Hepatocyte (in vitro differentiated cells): ENCODE measurements around the gene DAPK2. TPM values are rescaled to one million over a fixed set of nuclear protein-coding genes. Genes with fewer than 3 reads are reported as not detected.
"Not testable (repeated sequence)": the region's sequence is repeated elsewhere in the genome, so short reads cannot be mapped to it uniquely, and the experiment has no call there.

Experiments
- DNase-seq: peaks from one replicate; pipeline ENCODE4 v3.0.0-alpha.2; 2016; ENCODE audit warnings: low spot score
- H2AFZ ChIP-seq: fragments of 200-600 bp; sonication (generic); 2 replicates; pipeline ENCODE4 v1.6.0; 2016; ENCODE audit warnings: antibody characterized with exemption, mild to moderate bottlenecking
- H3K27ac ChIP-seq: fragments of 200-600 bp; sonication (generic); 2 replicates; pipeline ENCODE4 v1.5.1; 2016; ENCODE audit warnings: mild to moderate bottlenecking
- H3K27me3 ChIP-seq: fragments of 200-600 bp; sonication (generic); 2 replicates; pipeline ENCODE4 v1.6.1; 2016
- H3K36me3 ChIP-seq: fragments of 200-600 bp; sonication (generic); replicated peaks from 2 replicates; pipeline ENCODE4 v1.5.1; 2016; ENCODE audit warnings: low read depth; ENCODE audit not compliant: insufficient read depth
- H3K4me1 ChIP-seq: fragments of 200-600 bp; sonication (generic); 2 replicates; pipeline ENCODE4 v1.5.1; 2016; ENCODE audit warnings: mild to moderate bottlenecking, moderate library complexity; ENCODE audit not compliant: insufficient read depth
- H3K4me2 ChIP-seq: fragments of 200-600 bp; sonication (generic); 2 replicates; pipeline ENCODE4 v1.6.0; 2016
- H3K4me3 ChIP-seq: fragments of 200-600 bp; sonication (generic); 2 replicates; pipeline ENCODE4 v1.5.1; 2016; ENCODE audit warnings: mild to moderate bottlenecking
- H3K79me2 ChIP-seq: fragments of 200-600 bp; sonication (generic); 2 replicates; pipeline ENCODE4 v1.6.0; 2017; ENCODE audit warnings: mild to moderate bottlenecking
- H3K9me2 ChIP-seq: fragments of 200-600 bp; sonication (generic); replicated peaks from 2 replicates; pipeline ENCODE4 v1.6.0; 2017; ENCODE audit warnings: mild to moderate bottlenecking; ENCODE audit not compliant: insufficient read depth
- H3K9me3 ChIP-seq: fragments of 200-600 bp; sonication (generic); 2 replicates; pipeline ENCODE4 v1.5.1; 2016; ENCODE audit warnings: low read depth, mild to moderate bottlenecking
- H4K20me1 ChIP-seq: fragments of 200-600 bp; sonication (generic); 2 replicates; pipeline ENCODE4 v1.6.0; 2016; ENCODE audit warnings: mild to moderate bottlenecking; ENCODE audit not compliant: insufficient read depth, poor library complexity, severe bottlenecking
- CTCF ChIP-seq: fragments of 200-600 bp; sonication (generic); IDR thresholded peaks from 2 replicates; pipeline ENCODE4 v1.5.1; 2016; ENCODE audit warnings: antibody characterized with exemption, mild to moderate bottlenecking; ENCODE audit not compliant: poor library complexity
- EZH2 ChIP-seq: fragments of 200-600 bp; sonication (generic); IDR thresholded peaks from 2 replicates; pipeline ENCODE4 v1.6.1; 2016; ENCODE audit warnings: antibody characterized with exemption, mild to moderate bottlenecking, borderline replicate concordance
- EZH2phosphoT487 ChIP-seq: fragments of 200-600 bp; sonication (generic); IDR thresholded peaks from one replicate; pipeline ENCODE4 v1.6.1; 2018; ENCODE audit warnings: antibody characterized with exemption, mild to moderate bottlenecking, low read depth, moderate library complexity; ENCODE audit not compliant: unreplicated experiment, severe bottlenecking
- WGBS: methylation state at CpG from one replicate; pipeline ENCODE4 v1.1.6; 2016; ENCODE audit warnings: low lambda C conversion rate; ENCODE audit errors: missing lambda C conversion rate; 5-methylcytosine and 5-hydroxymethylcytosine counted together
- polyA plus RNA-seq: library from polyadenylated mRNA; unstranded; fragments of >200 nt; fragmentation: Nextera tagmentation; extraction: Ambion mirVana; gene quantifications from 2 replicates; pipeline ENCODE4 v1.2.1, GENCODE V29; 2016
- total RNA-seq: library from RNA; depleted of rRNA; stranded (reverse); fragments of >200 nt; gene quantifications from 2 replicates; pipeline ENCODE4 v1.2.3, GENCODE V29; 2014

DAPK2 gene
- total and polyA plus RNA-seq, 2 experiments from 2014 or later = 4.9 to 5.1 TPM

GRCh38 chr15:63901912-63902670 lies 144.2 kb downstream of the DAPK2 start:
- TF ChIP-seq EZH2phosphoT487 (no peak), EZH2 (no peak), CTCF (no peak)
- Histone ChIP-seq H3K79me2 (no peaks in the 10 kb centered on the region), H2AFZ (no peak overlapping the region), H3K4me3 (no peak overlapping the region), H3K36me3 (no peaks in the 10 kb centered on the region), H3K9me2 (no peaks in the 10 kb centered on the region), H3K27ac (no peak overlapping the region), H4K20me1 (no peaks in the 10 kb centered on the region), H3K27me3 (no peaks in the 10 kb centered on the region), H3K9me3 (no peaks in the 10 kb centered on the region), H3K4me2 (no peak overlapping the region), H3K4me1 (no peaks in the 10 kb centered on the region)
- DNase-seq = no peak
- WGBS = 88% methylated on average over 3 of the region's 3 CpGs

GRCh38 chr15:63900306-63900705 lies 146.0 kb downstream of the DAPK2 start:
- Histone ChIP-seq H3K27me3 (no peaks in the 10 kb centered on the region), H3K4me3 (no peak overlapping the region), H3K79me2 (no peaks in the 10 kb centered on the region), H3K4me1 (no peaks in the 10 kb centered on the region), H3K4me2 (no peak overlapping the region), H3K9me2 (no peaks in the 10 kb centered on the region), H4K20me1 (no peaks in the 10 kb centered on the region), H3K9me3 (no peaks in the 10 kb centered on the region), H3K36me3 (no peaks in the 10 kb centered on the region), H2AFZ (no peak overlapping the region), H3K27ac (no peak overlapping the region)
- WGBS = 88% methylated on average over 1 of the region's 1 CpG
- DNase-seq = no peak
- TF ChIP-seq EZH2 (no peak), CTCF (no peak), EZH2phosphoT487 (no peak)

GRCh38 chr15:63899606-63900005 lies 146.7 kb downstream of the DAPK2 start:
- WGBS = 93% methylated on average over 7 of the region's 7 CpGs
- not testable (repeated sequence) for DNase-seq, H3K27ac ChIP-seq, H3K4me2 ChIP-seq, H3K36me3 ChIP-seq, H3K4me3 ChIP-seq, H3K27me3 ChIP-seq, H2AFZ ChIP-seq, H4K20me1 ChIP-seq, H3K4me1 ChIP-seq, H3K9me2 ChIP-seq, H3K9me3 ChIP-seq, H3K79me2 ChIP-seq

- no peak overlapping the region for H3K4me2 ChIP-seq
- TF ChIP-seq EZH2phosphoT487 = no peak
- no peak for TF ChIP-seq CTCF
- no peak for TF ChIP-seq EZH2
- H3K79me2 ChIP-seq = no peaks in the 10 kb centered on the region
- H4K20me1 ChIP-seq = no peaks in the 10 kb centered on the region
- no peaks in the 10 kb centered on the region for H3K9me3 ChIP-seq
- H3K9me2 ChIP-seq = no peaks in the 10 kb centered on the region
- no peak for DNase-seq
- H3K4me3 ChIP-seq = no peak overlapping the region
- no peak overlapping the region for H3K27ac ChIP-seq
- WGBS = 84% methylated on average over 6 of the region's 7 CpGs
- no peaks in the 10 kb centered on the region for H3K4me1 ChIP-seq
- no peaks in the 10 kb centered on the region for H3K27me3 ChIP-seq
- no peak overlapping the region for H2AFZ ChIP-seq
- H3K36me3 ChIP-seq = no peaks in the 10 kb centered on the region
These were observed 147.1 kb downstream of the DAPK2 start for GRCh38 chr15:63899193-63899592.
